Spleen (tissue), 7 donors: ENCODE data around the gene MPND.

Experiments used
- CTCF ChIP-seq, 11 experiments: fragments of 200-600 bp in 7 of 11; fragments of 450-650 bp in 4 of 11; sonication (generic) in 4 of 11; IDR thresholded peaks in 8 of 11; conservative IDR thresholded peaks in 3 of 11; 1 replicate in 7 of 11; 2 replicates in 4 of 11; pipeline versions ENCODE4 v1.4.0 to v1.8.0; 2016 to 2021; ENCODE audit warnings: antibody characterized with exemption in 11 of 11, inconsistent platforms in 4 of 11, mild to moderate bottlenecking in 1 of 11
- POLR2A ChIP-seq, 3 donors: fragments of 450-650 bp; IDR thresholded peaks; one replicate each; pipeline ENCODE4 v1.5.1; 2017; ENCODE audit warnings: antibody characterized with exemption in 3 of 3, mild to moderate bottlenecking in 1 of 3
- POLR2AphosphoS5 ChIP-seq, 3 donors: sonication (generic); formaldehyde crosslinking; IDR thresholded peaks; one replicate each; pipeline ENCODE4 v1.5.1; 2017; ENCODE audit warnings: antibody characterized with exemption in 3 of 3
- donor health status: DM: no; HTN: no; CAD: no; lungs with moderate emphysema.
- donor health status: DM: no; HTN: no; CAD: no.
- donor health status: DM: no; HTN: no; CAD: no.

GRCh38 chr19:4300589-4300988 lies 42.8 kb upstream of the MPND start:
- TF ChIP-seq POLR2A (IDR thresholded peaks at IDR 0.05) (no peak), CTCF (IDR thresholded peaks at IDR 0.05 in 8 of 11, conservative IDR thresholded peaks at IDR 0.05 in 3 of 11) (no peak), POLR2AphosphoS5 (IDR thresholded peaks at IDR 0.05) (no peak)
